Measurements from ENCODE around the gene TMEM168.
"Not testable (repeated sequence)": the region's sequence is repeated elsewhere in the genome, so short reads cannot be mapped to it uniquely, and the experiment has no call there.

The TMEM168 gene

DNA sequence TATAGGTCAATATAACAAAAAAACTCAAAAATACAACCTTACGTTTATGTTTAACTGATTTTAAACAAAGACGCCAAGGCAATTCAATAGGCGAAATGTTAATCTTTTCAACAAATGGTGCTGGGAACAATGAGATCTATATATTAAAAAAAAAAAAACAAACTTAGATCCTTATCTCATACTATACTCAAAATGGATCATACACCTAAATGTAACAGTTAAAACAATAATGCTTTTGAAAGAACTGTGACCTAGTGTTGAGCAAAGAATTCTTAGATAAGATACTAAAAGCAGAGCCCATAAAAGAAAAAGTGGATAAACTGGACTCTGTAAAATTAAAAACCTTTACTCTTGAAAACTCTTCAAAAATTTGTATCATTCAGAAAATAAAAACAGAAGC is 8.6 kb downstream of the TMEM168 start:
- DNase-seq (ENCODE audit: low read depth in 2 of 2) = no peak

DNA sequence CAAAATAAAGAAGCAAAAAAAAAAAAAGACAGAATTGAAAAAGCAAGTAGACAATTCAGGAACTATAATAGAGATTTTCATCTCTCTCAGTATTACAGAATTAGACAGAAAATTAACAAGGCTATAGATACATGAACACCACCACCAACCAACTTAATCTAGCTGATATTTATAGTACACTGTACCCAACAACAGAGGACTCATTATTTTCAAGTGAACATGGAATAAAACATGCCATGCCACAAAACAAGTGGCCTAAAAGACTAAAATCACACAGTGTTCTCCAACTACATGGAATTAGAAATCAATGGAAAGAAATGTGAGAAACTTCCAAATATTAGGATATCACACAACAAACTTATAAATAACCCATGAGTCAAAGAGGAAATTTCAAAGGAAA is 9.1 kb downstream of the TMEM168 start:
- DNase-seq (ENCODE audit: low read depth in 2 of 2) = no peak

DNA sequence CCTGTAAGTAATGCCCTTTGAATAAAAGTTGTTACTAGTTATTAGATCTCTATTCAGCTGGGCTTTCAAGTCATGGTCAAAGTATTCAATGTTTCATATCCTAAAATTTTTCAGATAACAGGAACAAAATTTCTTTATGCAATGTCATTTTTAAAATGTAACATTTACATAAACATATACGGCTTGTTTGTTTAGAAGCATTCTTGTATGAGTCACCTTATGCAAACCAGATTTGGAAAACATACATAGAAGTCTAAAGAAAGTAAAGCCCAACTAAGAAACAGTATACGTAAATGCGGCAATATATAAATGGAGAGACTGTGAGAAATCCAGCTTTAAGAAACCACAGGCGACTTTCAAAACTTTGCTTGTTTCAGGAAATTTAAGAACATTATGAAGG is 10.5 kb downstream of the TMEM168 start:
- DNase-seq (ENCODE audit: low read depth in 2 of 2) = no peak

DNA sequence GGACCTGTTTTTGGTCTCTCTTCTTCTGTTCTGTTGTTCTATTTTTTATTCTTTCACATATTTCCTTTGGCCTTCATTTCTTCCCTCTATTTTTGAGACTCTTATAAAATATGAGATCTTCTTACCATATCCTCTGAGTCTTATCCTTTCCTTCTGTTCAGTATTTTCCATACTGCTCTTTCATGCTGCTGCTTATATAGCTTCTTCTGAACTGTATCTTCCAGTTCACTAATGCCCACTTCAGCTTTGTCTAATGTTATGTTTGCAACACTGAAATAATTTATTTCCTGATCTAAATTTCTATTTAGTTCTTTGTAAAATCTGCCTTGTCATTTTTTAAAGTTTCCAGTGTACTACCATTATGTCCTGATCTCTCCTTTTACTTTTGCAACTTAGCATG is 12.8 kb downstream of the TMEM168 start:
- no peak for DNase-seq (ENCODE audit: low read depth in 2 of 2)

DNA sequence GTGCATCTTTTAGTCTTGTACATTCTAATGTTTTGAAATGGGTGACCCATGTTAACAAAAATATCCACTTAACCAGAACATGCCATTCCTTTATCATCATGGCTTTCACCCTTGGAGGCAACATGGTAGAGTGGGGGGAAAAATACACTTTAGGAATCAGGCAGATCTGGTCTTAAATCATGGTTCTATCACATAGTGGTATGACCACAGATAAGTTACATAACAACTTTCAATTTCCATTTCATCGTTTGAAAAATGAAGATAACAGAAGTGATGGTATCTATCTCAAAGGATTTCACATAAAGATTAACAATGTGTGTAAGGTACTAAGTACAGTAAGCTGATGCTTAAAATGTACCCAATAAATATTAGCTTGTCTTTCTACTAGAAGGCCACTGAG is 19.0 kb downstream of the TMEM168 start:
- DNase-seq (ENCODE audit: low read depth in 2 of 2) = no peak

DNA sequence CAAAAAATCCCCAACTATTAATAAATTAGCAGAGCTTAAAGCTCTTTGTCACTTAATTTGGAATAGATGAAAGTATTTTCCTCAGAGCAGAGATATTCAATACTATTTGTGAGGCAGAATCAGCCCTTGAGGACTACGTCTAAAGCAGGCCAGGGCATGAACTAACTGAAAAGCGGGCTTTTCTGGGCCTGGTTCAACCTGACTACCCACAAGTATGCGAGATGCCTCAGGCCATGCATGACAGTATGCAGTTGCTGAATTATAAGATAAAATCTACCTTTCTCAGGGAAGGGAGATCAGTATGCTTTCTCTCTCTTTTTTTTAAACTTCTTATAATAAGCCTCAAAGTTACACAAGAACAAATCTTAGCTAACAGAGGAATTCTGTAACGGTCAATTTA is 20.1 kb downstream of the TMEM168 start:
- DNase-seq (ENCODE audit: low read depth in 2 of 2) = no peak

DNA sequence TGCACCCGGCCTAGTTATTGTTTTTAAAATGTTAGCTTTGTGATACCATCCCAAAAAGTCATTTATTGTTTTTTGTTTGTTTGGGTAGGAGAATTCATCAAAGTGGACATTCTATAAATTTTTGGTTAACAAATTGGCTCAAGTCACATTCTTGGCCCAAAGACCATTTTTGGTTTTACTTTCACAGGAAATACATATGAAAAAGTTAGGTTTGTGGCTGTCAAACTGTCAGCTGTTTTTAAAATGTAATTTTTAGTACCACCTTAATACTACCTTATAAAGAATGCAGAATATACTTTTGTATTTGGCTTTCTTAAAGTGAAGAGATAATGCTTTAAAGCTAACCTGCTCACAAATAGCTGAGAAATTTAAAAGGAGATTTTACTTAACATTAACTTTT is 25.1 kb downstream of the TMEM168 start:
- no peak for DNase-seq (ENCODE audit: low read depth in 2 of 2)

DNA sequence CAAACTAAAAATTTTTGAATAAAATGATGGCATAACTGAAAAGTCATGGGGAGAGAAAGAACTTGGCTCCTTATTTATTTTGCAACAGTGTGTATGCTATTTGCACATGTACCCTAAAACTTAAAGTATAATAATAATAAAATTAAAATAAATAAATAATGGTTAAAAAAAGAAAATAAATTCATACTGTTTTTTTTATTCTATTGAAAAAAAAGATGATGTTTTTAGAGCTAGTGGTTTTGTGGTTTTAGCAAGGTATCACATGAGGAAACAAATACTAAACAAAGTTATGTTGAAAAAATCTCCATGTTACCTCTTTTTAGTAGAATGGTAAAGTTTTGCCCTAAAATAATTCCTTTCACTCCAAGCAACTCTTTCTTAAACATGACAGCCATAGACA is 26.2 kb downstream of the TMEM168 start:
- no peak for DNase-seq (ENCODE audit: low read depth in 2 of 2)

DNA sequence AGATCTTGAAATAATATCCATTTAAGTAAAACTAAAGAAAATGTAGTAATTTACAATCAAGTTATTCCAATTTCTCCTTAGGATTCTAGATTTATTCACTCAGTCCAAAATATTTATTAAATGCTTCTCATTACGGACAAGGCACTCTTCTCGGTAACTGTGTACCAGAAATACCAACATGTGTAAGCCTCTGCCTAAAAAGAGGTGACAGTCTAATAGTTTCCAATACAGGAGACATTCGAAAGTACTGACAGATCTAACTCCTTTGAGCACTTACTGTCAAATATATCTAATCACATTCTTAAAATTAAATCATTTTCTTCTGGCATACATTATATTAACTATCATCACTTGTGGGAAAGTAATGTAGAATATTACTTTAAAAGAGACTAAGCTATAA is 26.9 kb downstream of the TMEM168 start:
- no peak for DNase-seq (ENCODE audit: low read depth in 2 of 2)

DNA sequence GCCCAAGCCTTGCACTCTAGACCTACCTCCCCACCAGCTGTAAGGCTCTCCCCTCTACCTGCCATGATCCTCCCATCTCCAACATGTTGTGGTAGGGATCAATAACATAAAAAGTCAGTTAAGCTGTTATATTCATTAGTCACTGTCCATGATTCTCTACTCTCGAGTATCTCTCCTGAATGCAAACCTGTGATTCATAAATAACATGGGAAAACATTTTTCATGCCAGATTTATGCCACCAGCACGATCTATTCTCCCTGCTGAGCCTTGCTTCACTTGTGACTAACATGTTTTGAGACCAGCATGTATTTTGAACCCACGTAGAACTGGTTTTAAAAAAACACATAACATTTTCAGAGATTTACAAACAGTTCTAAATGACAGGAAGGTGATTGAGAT is 30.3 kb downstream of the TMEM168 start:
- DNase-seq (ENCODE audit: low read depth in 2 of 2) = no peak

DNA sequence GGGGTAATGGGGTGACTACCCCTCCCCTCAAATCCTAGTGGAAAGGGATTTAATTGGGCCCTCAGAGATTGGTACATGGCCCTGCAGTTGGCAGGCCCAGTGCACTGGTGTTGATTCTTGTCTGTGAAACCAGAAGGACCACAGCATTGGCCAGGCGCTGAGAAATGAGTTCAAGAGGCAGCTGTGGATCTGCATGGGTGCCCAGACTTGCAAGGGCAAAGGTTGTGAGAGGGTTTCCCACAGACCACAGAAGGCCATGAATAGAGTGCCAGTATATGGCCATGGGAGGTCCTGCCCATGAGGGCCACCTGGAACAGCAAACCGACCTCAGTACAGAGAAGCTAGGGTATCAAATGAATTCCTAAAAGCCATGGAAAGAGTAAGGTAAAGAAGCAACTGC is 32.9 kb downstream of the TMEM168 start:
- DNase-seq (ENCODE audit: low read depth in 2 of 2) = no peak

DNA sequence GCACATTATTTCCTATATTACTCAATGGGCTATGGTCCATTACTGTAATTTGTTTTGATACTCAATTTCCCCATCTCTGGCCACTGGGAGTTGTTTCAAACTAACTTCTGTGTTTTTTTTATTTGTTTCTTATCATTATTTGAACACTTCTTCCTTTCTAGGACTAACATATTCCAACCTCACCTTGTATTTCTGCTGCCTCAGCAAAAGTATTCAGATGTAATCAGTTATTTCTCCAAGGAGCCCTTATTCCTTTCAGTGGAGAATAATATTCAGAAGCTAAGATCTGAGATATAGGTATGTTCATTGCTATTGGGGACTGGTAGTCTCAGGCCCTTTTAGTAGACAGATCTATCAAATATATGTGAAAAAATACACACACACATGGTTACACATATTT is 36.9 kb downstream of the TMEM168 start:
- no peak for DNase-seq (ENCODE audit: low read depth in 2 of 2)

DNA sequence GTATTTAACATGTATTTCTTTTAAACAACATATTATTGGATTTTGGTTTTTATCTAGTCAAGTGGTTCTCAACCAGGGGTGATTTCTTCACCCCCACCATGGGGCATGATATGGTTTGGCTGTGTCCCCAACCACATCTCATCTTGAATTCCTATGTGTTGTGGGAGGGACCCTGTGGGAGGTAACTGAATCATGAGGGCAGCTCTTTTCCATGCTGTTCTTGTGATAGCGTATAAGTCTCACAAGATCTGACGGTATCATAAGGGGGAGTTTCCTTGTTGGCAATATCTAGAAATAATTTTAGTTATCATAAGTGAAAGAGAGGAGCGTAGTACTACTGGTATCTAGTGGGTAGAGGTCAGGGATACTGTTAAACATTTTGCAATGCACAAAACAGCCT is 37.6 kb downstream of the TMEM168 start:
- DNase-seq (ENCODE audit: low read depth in 2 of 2) = no peak

DNA sequence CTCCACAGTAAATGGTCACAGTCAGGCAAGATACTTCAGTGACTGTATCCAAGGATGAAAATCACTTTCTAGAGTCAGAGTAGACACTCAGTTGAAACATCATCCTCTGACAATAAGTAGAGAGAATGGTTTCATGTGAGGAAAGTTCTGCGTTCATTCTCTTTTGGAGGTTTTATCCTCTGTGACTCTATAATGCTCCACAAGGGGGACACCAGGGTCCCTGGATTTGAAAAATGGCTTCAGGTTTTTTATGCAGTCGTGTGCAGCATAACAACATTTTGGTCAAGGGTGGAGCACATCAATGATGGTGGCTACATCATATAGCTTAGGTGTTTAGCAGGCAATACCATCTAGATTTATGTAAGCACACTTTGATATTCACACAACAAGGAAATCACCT is 40.4 kb downstream of the TMEM168 start:
- DNase-seq (ENCODE audit: low read depth in 2 of 2) = no peak

DNA sequence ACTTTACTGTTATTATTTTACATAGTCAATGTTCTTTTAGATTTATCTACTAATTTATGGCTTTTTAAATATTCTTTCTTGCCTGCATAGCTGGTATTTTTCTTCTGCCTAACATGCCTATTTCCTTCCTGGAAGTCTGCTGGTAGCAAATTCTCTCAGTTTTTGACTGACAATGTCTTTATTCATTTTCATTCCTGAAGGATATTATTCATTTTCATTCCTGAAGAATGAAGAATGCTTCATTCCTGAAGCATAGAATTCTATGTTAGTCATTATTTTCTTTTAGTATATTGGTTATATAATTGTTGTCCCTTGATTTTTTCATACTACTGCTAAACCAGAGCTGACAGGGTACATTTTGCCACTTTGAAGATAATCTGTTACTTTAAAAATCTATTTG is 41.8 kb downstream of the TMEM168 start:
- DNase-seq (ENCODE audit: low read depth in 2 of 2) = no peak

DNA sequence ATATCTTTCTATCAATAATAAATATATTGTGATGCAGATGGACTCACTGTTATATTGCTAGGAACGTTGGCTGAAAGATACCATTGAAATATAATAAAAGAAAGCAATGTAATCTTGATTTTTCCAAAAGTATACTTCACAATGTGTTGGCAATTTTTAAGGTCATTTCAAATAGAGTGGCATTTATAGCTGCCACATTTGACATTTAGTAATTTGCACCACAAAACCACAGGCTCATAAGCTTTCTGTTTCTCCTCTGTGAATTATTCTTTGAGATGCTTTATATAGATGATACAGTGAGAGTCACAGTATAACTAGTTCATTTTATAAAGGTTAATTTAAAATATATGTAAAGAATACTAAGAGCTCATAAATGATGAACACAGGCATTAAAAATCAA is 44.6 kb downstream of the TMEM168 start:
- DNase-seq (ENCODE audit: low read depth in 2 of 2) = no peak

DNA sequence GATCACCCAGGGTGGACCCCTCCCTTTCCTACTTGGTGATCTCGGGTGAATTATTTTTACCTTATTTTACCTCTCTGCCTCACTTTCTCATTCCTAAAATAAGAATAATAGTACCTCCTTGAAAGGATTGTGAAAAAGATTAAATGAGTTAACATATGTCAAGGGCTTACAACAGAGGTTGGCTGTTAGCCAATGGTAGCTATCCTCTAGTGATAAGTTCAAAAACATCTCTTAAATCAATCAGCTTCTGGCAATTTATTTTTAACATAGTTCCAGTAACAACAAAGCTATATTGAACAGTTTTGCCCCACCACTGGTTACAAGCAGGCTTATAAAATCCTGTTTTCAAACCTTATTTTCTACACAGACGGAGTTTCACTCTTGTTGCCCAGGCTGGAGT is 45.4 kb downstream of the TMEM168 start:
- DNase-seq (ENCODE audit: low read depth in 2 of 2) = no peak

DNA sequence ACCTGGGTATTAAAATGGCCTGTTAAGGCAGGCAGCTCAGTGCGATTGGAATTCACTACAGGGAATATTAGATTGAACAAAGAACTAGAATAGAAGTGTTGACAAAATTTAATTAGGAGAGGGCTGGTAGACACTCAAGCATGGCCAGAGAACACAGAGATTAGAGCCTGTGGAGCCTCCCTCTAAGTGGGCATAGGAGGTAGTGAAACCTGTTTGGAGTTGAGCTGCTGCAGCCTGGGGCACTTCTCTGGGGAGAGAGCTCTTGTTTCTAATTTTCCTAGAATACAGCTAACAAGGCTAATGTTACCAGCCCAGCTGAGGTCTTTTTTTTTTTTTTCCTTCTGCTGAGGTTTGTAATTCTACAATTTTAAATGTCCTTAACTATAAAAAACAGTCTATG is 46.4 kb downstream of the TMEM168 start:
- no peak for DNase-seq (ENCODE audit: low read depth in 2 of 2)

DNA sequence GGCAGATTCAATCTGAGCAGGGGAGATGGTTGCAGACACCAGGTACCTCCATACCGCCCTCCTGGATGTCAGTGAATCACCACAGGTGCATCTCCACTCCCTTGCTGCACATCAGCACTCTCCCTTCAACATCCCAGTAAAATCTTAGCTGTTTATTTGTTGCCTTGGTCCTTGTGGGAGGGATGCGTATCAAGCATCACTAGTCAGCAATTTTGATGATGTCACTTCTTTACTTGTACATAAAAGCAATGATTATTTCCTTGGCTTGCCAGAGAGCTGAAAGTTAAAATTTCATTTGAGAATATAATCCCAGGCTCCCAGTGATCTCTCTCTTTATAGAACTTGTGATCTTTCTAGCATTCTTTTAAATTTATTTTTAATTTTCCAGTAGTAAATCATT is 49.5 kb downstream of the TMEM168 start:
- DNase-seq (ENCODE audit: low read depth in 2 of 2) = no peak

DNA sequence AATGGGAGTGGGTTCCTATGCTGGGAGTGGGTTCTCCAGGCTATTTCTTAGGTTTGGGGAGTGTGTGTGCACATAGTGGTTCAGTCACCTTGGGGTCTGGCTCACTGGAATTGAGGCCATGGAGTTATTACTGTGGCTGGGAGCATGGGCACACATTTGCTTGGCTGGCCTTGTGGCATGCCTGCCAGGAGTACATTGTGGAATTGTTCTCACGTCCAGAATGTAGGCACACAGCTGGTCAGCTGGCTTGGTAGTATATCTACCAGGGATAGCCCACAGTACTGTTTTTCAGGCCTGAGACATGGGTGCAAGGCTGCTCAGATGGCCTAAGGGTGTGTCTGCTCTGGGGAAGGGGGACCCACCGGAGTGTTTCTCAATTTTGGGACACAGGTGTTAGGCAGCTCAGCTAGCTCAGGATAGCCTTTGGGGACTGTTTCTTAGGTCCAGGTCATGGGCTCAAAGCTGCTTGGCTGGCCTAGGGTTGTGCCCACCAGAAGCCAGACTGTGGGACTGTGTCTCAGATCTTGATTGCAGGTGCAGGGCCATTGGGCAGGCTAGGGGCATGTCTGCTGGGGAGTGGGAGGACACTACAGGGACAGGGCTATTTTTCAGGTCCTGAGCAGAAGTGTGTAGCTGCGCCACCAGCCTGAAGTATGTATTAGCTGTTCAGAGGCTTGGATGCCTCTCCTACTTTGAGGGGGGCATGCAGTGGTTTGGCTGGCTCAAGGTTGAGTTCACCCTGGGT is 50.6 kb downstream of the TMEM168 start:
- DNase-seq (ENCODE audit: low read depth in 2 of 2) = no peak

DNA sequence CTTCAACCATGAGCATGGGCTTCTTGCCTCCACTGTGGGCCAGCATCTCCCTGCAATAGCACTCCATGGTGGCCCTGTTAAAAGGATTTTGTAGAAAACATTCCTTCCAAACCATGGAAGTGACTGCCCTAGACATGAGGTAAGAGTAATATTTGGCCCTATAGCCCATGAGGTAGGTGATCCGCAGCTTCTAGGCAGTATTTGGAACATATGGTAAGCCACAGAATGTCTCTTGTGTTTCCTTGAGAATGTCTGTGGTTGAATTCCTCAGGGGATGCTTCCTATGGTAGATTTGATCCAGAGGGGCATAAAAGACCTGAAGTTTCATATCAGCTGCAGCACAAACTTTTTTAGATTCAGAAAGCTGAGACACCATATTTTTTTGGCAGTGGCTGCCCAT is 54.9 kb downstream of the TMEM168 start:
- no peak for DNase-seq (ENCODE audit: low read depth in 2 of 2)

DNA sequence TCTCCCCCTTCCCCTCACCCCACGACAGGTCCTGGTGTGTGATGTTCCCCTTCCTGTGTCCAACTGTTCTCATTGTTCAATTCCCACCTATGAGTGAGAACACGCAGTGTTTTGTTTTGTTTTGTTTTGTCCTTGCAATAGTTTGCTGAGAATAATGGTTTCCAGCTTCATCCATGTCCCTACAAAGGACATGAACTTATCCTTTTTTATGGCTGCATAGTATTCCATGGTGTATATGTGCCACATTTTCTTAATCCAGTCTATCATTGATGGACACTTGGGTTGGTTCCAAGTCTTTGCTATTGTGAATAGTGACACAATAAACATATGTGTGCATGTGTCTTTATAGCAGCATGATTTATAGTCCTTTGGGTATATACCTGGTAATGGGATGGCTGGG is 58.9 kb downstream of the TMEM168 start:
- not testable (repeated sequence) for DNase-seq (ENCODE audit: low read depth in 2 of 2)

DNA sequence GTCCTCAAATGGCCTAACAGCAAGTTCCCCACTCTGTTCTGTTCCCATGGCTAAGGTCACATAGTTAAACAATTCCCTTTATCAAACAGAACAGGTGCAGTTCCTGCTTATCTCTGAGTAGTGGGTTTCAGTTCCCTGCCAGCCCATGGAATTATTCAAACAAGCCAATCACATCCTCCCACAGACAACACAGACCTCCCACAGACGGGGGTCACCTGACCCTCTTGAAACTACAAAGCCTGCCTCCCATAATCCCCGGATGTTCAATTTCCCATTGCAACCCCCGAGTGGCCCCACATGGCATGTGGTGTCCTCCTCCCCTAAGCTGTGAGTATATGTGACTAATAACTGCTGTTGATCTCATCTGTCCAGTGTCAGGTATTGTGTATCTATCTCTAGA is 64.1 kb downstream of the TMEM168 start:
- DNase-seq (ENCODE audit: low read depth in 2 of 2) = no peak

DNA sequence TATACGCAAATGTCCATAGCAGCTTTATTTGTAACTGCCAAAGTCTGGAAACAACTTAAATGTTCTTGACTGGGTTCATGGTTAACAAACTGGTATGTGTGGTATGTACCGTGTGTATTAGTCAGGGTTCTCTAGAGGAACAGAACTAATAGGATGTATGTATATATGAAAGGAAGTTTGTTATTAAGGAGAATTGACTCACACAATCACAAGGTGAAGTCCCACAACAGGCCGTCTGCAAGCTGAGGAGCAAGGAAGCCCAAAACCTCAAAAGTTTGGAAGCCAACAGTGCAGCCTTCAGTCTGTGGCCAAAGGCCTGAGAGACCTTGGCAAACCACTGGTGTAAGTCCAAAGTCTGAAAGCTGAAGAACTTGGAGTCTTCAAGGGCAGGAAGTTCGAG is 66.8 kb downstream of the TMEM168 start:
- no peak for DNase-seq (ENCODE audit: low read depth in 2 of 2)
